ENCODE measurements around the gene PLXNA1. TPM values are rescaled to one million over a fixed set of nuclear protein-coding genes. Genes with fewer than 3 reads are reported as not detected.
A peak's percentile ranks its signal among the peaks of the same experiment; 100 is the strongest.

Gene PLXNA1
- total RNA-seq, 4 donors from 2014 or later, result 20.8 to 56.7 (median 27.7) TPM

DNA sequence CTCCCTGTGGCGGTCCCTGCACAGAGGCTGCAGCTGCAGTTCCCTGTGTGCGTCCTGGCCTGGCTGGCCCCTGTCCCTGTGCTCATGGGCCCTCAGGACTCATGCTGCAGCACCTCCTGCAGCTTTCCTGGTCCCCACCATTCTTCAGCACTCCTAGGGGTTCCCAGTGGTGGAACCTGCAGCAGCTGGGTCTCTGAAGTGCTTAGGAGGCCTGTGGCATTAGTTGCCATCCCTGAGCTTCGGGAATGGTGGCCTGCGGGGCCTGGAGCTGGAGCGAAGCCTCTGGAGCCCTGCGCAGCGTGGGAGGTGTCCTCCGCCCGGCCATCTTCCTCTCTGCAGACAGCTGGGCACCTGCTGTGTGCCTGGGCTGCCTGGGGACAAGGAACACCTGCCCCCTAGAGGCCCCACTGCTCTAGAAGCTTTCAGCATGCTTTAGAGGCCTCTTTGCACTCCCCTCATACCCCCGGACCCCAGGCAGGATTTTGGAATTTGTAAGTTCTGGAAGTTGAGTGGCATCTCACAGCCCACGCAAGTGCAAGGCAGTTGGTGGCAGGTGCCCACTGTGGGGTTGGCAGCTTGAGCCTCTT lies 13.1 kb downstream of the PLXNA1 start:
- H3K27ac ChIP-seq, result no peak overlapping the region
- peaks cover 0 to 18% (median 14%) of the 10 kb centered on the region in 4 donors for H3K4me1 ChIP-seq

GRCh38 chr3:126996905-126997304 lies 14.0 kb downstream of the PLXNA1 start:
- TF ChIP-seq POLR2AphosphoS5 (IDR thresholded peaks at IDR 0.05), result no peak
- no peak for TF ChIP-seq EP300 (IDR thresholded peaks at IDR 0.05; ENCODE audit: low read depth)
- TF ChIP-seq CTCF (IDR thresholded peaks at IDR 0.05), result no peak
- TF ChIP-seq POLR2A (IDR thresholded peaks at IDR 0.05), result no peak
- Histone ChIP-seq H3K27ac (no peak overlapping the region), H3K4me3 (no peak overlapping the region), H3K9me3 (no peaks in the 10 kb centered on the region), H3K27me3 (no peaks in the 10 kb centered on the region), H3K36me3 (no peaks in the 10 kb centered on the region), H3K4me1 (peaks cover 6 to 22% (median 14%) of the 10 kb centered on the region in 4 donors)
- intact Hi-C loops (cut with DNase I; ENCODE audit: low total_unique reads), result no loop called here
- in situ Hi-C loops (cut with MboI; ENCODE audit: low pct_ligation_motif_present in 1 of 4, low pct_unique_long_range_greater_than_20kb in 1 of 4, low sequenced_read_pairs in 3 of 4), result no loop called here
- DNase-seq, result no peak
- WGBS, 2 donors (ENCODE audit: low coverage in 1 of 2), result 86% methylated on average over 4 of the region's 7 CpGs; no CpG with 5 or more reads in 1 of the 2 donors

More for the DNA sequence above, 13.1 kb downstream of the PLXNA1 start:
- Histone ChIP-seq H3K4me3 (no peak overlapping the region), H3K27me3 (no peaks in the 10 kb centered on the region), H3K36me3 (no peaks in the 10 kb centered on the region), H3K9me3 (no peaks in the 10 kb centered on the region)
- TF ChIP-seq POLR2AphosphoS5 (IDR thresholded peaks at IDR 0.05), result no peak
- no peak for TF ChIP-seq EP300 (IDR thresholded peaks at IDR 0.05; ENCODE audit: low read depth)
- TF ChIP-seq POLR2A (IDR thresholded peaks at IDR 0.05), result no peak
- no peak for TF ChIP-seq CTCF (IDR thresholded peaks at IDR 0.05)
- in situ Hi-C loops (cut with MboI; ENCODE audit: low pct_ligation_motif_present in 1 of 4, low pct_unique_long_range_greater_than_20kb in 1 of 4, low sequenced_read_pairs in 3 of 4), result no loop called here
- 88% methylated on average over 11 of the region's 11 CpGs; no CpG with 5 or more reads in 1 of the 2 donors for WGBS, 2 donors (ENCODE audit: low coverage in 1 of 2)
- intact Hi-C loops (cut with DNase I; ENCODE audit: low total_unique reads), result no loop called here
- no peak for DNase-seq

DNA sequence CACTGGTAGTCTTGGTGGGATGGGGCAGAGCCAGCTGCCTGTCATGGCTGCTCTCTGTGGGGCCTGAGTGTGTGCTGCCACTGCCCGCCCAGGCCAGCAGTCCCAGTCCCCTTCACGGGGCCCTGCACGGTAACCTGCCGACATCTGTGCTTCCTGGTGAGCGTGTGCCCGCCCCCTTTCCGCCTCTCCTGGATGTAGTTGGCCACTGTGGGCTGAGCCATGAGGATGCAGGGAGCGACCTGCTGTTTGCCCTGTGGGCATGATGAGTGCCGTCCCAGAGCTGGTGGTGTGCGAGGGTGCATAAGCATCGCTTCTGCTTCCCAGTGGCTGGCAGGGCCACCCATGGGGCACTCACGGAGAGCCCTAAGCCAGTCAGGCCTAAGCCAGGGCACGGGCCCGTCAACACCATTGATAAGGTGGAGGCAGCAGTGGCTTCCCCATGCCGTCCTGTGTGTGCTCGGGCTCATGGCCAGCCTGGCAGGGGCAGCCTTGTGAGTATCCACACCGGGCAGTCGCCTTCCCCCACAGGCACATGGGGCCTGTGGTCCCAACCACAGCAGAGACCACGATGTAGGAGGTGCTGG lies 14.6 kb downstream of the PLXNA1 start:
- DNase-seq, result no peak
- intact Hi-C loops (cut with DNase I; ENCODE audit: low total_unique reads), result no loop called here
- TF ChIP-seq CTCF (IDR thresholded peaks at IDR 0.05) (no peak), POLR2AphosphoS5 (IDR thresholded peaks at IDR 0.05) (no peak), EP300 (IDR thresholded peaks at IDR 0.05; ENCODE audit: low read depth) (no peak), POLR2A (IDR thresholded peaks at IDR 0.05) (no peak)
- H3K27ac ChIP-seq, result no peak overlapping the region
- no peaks in the 10 kb centered on the region for H3K36me3 ChIP-seq
- H3K4me3 ChIP-seq, result no peak overlapping the region
- in situ Hi-C loops (cut with MboI; ENCODE audit: low pct_ligation_motif_present in 1 of 4, low pct_unique_long_range_greater_than_20kb in 1 of 4, low sequenced_read_pairs in 3 of 4), result no loop called here
- 91% methylated on average over 18 of the region's 19 CpGs; no CpG with 5 or more reads in 1 of the 2 donors for WGBS, 2 donors (ENCODE audit: low coverage in 1 of 2)
- no peaks in the 10 kb centered on the region for H3K27me3 ChIP-seq
- peaks cover 12 to 28% (median 15%) of the 10 kb centered on the region in 4 donors for H3K4me1 ChIP-seq
- no peaks in the 10 kb centered on the region for H3K9me3 ChIP-seq

DNA sequence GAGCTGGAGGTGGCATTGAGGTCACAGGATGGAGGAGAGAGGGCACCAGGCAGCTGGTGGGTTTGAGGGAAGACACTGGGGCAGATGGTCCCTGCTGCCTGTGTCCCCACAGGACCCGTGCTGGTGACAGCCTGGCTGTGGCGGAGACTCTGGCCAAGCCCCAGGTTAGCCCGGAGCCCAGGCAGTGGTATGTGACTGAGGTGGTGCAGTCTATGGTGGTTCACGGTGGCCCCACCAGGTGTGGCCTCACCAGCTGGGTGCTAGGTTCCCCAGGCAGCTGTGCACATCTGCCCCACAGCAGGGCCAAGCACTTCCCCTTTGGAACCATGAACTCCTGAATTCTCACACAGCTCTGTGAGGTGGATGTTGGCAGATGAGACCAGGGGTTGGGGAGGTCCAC lies 15.4 kb downstream of the PLXNA1 start:
- Histone ChIP-seq H3K36me3 (no peaks in the 10 kb centered on the region), H3K27me3 (no peaks in the 10 kb centered on the region), H3K4me3 (no peak overlapping the region), H3K27ac (peak overlapping the region in 1 of 4 donors; percentile 12), H3K9me3 (no peaks in the 10 kb centered on the region), H3K4me1 (peaks cover 12 to 32% (median 18%) of the 10 kb centered on the region in 4 donors)
- intact Hi-C loops (cut with DNase I; ENCODE audit: low total_unique reads) (no loop called here), in situ Hi-C loops (cut with MboI; ENCODE audit: low pct_ligation_motif_present in 1 of 4, low pct_unique_long_range_greater_than_20kb in 1 of 4, low sequenced_read_pairs in 3 of 4) (no loop called here)
- TF ChIP-seq POLR2A (IDR thresholded peaks at IDR 0.05) (no peak), CTCF (IDR thresholded peaks at IDR 0.05) (no peak), EP300 (IDR thresholded peaks at IDR 0.05; ENCODE audit: low read depth) (no peak), POLR2AphosphoS5 (IDR thresholded peaks at IDR 0.05) (no peak)
- DNase-seq, result no peak
- WGBS, 2 donors (ENCODE audit: low coverage in 1 of 2), result 80% methylated on average over 4 of the region's 4 CpGs; no CpG with 5 or more reads in 1 of the 2 donors

Data from transverse colon (tissue), 4 donors.